ENCODE measurements around the gene TTC9. TPM values are rescaled to one million over a fixed set of nuclear protein-coding genes. Genes with fewer than 3 reads are reported as not detected.

Gene TTC9
- 0.97 and 1.7 TPM in 2 replicates for total RNA-seq

DNA sequence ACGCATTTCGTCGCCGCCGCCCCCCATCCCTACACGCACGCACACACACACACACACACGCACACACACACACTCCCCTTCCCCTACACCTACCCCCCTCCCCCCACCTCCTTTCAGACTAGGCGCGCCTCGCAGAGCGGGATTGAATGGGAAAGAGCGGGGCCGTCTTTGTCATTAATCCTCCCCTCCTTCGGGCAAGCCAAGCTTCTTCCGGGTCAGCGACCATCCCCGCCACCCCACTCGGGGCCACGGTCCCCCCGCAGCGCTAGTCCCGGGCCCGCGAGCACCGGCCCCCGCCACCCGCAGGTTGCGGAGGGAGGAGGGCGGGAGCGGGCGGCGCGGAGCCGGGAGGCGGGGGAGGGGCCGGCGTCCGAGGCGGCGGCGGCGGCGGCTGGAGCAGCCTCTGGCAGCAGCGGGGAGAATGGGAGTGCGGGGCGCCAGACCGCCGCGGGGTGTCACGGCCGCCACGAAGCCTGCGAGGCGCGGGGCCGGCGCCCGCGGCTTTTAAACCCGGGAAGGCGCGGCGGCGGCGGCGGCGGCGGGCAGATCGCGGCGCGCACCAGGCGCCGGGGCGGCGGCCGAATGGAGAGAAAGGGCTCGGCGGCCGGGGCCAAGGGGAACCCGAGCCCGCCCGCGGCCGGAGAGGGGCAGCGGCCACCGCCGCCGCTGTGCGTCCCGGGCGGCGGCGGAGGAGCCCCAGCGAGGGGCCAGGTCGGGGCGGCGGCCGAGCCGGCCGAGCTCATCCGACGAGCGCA, at the start of gene TTC9:
Gene TTC9 (plus strand): TSS at position 369 of the 755 bp plus-strand sequence. CDS start 214 bp downstream, at position 583.

DNA sequence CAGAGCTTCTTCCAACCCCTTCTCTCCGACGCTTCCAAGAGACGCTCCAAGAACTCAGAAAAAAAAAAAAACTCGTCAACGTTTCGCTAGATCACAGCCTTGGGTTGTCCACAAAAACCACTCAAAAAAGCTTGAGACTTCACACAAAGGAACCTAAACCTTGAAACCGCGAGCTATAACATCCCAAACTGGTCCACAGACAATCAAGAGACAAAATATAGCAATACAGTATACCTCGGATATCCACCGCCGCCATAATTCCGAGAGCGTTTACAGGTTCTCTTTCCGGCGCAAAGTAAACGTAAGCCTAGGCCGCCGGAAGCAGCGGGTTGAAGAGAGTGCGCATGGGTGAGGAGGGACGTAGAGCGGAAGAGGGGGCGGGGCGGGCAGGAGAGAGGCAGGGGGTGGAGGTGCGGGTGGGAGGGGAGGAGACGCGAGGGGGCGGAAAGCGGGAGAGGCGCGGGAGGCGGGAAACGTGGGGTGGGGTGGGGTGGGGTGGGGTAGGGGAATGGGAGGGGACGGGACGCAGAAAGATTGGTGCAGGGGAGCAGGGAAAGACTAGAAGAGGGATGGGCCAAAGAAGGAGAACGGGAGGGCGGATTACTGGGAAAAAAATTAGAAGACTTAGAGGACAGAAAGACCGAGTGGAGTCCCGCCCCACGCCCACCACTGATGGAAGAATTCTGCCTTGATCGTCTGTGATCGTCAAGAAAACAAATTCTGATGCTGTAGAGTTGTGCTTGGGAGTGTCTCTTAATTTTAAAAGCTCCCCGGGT, 41.1 kb upstream of the TTC9 start, which contains the start of gene MED6:
Gene MED6 (minus strand): TSS at position 274 of the 776 bp plus-strand sequence. CDS start 18 bp downstream, at position 256.

Small RNAs within 50 kb of the gene (small RNA-seq; reads per million reads assigned to genes)
- gene RN7SL77P, result not detected

Other genes with a start within 250 kb of the TTC9 start
- gene SYNJ2BP, start 224.8 kb upstream of the TTC9 start, total RNA-seq, result 20.1 and 21.5 TPM in 2 replicates
- under 0.01 TPM in 1 of 2 replicates, not detected in the other for gene ADAM21, start 189.7 kb upstream of the TTC9 start, total RNA-seq
- 0.49 and 1.1 TPM in 2 replicates for gene ADAM20, start 106.9 kb upstream of the TTC9 start, total RNA-seq
- 30.6 and 35.0 TPM in 2 replicates for gene MED6, start 41.3 kb upstream of the TTC9 start, total RNA-seq
- gene MAP3K9, start 167.6 kb downstream of the TTC9 start, total RNA-seq, result 1.7 and 1.8 TPM in 2 replicates